Mesodermal cell (in vitro differentiated cells): ENCODE measurements around the gene COLEC11.

Experiments used
- H3K27ac ChIP-seq: 2 replicates; pipeline ENCODE4 v1.7.0; 2013; ENCODE audit warnings: mild to moderate bottlenecking, low read depth, low read length, moderate library complexity; ENCODE audit not compliant: severe bottlenecking
- H3K36me3 ChIP-seq: 2 replicates; pipeline ENCODE4 v1.7.1; 2013; ENCODE audit warnings: mild to moderate bottlenecking, low read length, moderate library complexity; ENCODE audit not compliant: control insufficient read depth, insufficient read depth
- H3K4me1 ChIP-seq: one replicate; pipeline ENCODE4 v1.7.1; 2013; ENCODE audit warnings: mild to moderate bottlenecking, low read length; ENCODE audit not compliant: insufficient read depth, control insufficient read depth, poor library complexity, severe bottlenecking
- H3K4me3 ChIP-seq: 2 replicates; pipeline ENCODE4 v1.7.0; 2013; ENCODE audit warnings: low read length, control low read depth, mild to moderate bottlenecking; ENCODE audit not compliant: insufficient read depth, poor library complexity, severe bottlenecking; ENCODE audit errors: extremely low read depth
- H3K9me3 ChIP-seq: 2 replicates; pipeline ENCODE4 v1.7.1; 2013; ENCODE audit warnings: mild to moderate bottlenecking, low read length, moderate library complexity; ENCODE audit not compliant: control insufficient read depth
- WGBS, 2 experiments: methylation state at CpG; one replicate each; pipeline ENCODE4 v1.1.5; 2013; ENCODE audit warnings: missing lambda C conversion rate in 2 of 2; ENCODE audit not compliant: insufficient coverage in 2 of 2; 5-methylcytosine and 5-hydroxymethylcytosine counted together

COLEC11 gene

DNA sequence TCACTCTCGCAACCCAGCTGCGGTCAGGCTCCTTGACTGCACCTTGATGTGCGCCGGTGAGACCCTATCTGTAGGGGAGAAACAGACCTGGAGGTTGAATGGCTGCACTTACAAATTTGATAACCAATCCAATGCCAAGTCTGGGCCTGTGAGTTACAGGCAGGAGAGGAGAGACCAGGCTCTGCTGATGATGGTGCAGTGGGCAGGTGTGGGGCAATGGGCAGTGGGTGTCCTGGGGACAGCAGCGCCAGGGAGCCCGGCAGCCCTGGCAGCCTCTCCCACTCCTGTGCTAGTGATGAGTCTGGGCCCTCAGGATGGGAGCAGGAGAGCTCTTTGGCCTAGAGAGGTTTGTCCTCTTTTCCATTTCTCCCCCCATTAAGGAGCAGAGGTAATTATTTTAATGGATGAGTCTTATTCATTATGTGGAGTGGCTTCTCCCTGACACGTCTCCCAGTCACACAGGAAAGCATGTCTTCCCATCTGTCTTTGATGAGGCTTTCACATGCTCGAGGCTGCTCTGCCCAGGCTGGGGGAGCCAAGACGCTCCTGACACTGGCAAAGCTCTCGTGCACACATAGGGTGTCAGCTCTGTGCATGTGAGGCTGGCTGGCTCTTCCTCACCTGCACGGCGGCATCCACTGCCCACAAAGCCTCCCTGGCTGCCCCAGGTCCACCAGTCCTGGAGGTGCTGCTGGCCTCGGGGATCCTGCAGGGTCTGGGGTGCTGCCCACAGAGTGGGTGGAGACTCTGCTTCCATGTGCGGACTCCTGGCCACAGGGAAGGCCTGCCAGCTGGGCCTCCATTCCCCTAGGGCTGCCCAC is 53.1 kb downstream of the COLEC11 start:
- H3K27ac ChIP-seq: no peak overlapping the region
- H3K4me1 ChIP-seq: peaks cover 6% of the 10 kb centered on the region

GRCh38 chr2:3648652-3649177 is 53.8 kb downstream of the COLEC11 start:
- Histone ChIP-seq H3K27ac (no peak overlapping the region), H3K4me3 (no peak overlapping the region)
- 89 to 95% methylated on average over 17 to 20 of the region's 20 CpGs for WGBS, 2 experiments

More for the DNA sequence above, 53.1 kb downstream of the COLEC11 start:
- Histone ChIP-seq H3K9me3 (no peaks in the 10 kb centered on the region), H3K36me3 (no peaks in the 10 kb centered on the region), H3K4me3 (no peak overlapping the region)
- 88% methylated on average over 11 to 13 of the region's 14 CpGs for WGBS, 2 experiments

DNA sequence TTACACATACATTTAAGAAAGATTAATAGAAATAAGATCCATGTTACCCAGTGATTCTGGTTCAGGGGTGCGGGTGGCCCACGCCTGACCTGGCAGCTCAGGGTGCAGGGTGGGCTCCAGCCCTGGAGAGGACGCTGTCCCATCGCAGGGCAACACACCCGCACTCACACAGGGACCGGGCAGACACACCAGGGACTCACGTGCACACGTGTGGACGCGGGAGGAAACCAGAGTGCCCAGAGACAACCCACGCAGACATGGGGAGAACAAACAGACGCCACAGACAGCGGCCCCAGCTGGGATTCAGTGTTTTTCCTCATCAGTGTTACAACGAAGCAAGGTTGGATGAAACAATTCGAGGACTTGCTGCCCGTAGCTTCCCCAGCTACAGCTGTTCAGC is 54.7 kb downstream of the COLEC11 start:
- Histone ChIP-seq H3K4me3 (no peak overlapping the region), H3K4me1 (peaks cover 6% of the 10 kb centered on the region), H3K36me3 (no peaks in the 10 kb centered on the region), H3K9me3 (no peaks in the 10 kb centered on the region), H3K27ac (no peak overlapping the region)
- 88 to 92% methylated on average over 16 of the region's 16 CpGs for WGBS, 2 experiments

More at GRCh38 chr2:3648652-3649177, 53.8 kb downstream of the COLEC11 start:
- Histone ChIP-seq H3K36me3 (no peaks in the 10 kb centered on the region), H3K9me3 (no peaks in the 10 kb centered on the region), H3K4me1 (peaks cover 6% of the 10 kb centered on the region)

DNA sequence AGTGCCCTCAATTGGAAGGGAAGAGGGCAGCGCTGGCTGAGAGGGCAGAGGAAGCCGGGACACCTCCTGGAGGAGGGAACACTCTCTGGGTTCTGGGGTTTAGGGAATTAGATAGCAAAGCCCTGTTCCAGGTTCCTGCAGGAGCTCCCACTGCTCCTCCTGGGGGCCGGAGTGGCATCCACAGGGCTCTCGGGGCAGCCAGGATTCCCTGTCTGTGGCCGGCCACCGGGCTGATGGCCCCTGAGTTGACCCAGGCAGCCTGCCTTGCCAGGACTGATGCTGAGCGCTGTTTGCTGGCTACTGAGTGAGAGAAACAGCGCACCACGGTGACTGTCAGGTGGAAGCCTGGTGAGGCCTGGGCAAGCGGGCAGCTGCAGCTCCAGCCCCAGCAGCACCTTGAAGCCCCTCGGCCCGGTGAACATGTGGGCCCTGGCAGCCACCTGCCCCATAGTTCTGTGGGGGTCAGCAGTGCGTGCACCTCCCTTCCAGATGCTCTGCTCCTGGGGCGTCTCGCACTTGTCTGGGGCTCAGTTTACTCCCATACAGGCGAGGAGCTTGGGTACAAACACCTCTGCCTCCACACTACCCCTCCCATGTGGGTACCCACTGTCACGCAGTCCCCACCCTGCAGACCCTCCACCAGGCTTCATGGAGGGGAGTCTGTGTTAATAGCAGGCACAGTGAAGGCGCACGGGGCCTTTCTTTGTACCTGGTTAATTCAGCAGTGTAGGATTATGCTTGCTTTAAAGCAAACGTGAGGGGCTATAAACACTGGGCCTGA is 55.4 kb downstream of the COLEC11 start:
- Histone ChIP-seq H3K27ac (no peak overlapping the region), H3K9me3 (no peaks in the 10 kb centered on the region), H3K36me3 (no peaks in the 10 kb centered on the region), H3K4me1 (peaks cover 6% of the 10 kb centered on the region), H3K4me3 (no peak overlapping the region)
- WGBS, 2 experiments: 83 to 90% methylated on average over 15 of the region's 20 CpGs

DNA sequence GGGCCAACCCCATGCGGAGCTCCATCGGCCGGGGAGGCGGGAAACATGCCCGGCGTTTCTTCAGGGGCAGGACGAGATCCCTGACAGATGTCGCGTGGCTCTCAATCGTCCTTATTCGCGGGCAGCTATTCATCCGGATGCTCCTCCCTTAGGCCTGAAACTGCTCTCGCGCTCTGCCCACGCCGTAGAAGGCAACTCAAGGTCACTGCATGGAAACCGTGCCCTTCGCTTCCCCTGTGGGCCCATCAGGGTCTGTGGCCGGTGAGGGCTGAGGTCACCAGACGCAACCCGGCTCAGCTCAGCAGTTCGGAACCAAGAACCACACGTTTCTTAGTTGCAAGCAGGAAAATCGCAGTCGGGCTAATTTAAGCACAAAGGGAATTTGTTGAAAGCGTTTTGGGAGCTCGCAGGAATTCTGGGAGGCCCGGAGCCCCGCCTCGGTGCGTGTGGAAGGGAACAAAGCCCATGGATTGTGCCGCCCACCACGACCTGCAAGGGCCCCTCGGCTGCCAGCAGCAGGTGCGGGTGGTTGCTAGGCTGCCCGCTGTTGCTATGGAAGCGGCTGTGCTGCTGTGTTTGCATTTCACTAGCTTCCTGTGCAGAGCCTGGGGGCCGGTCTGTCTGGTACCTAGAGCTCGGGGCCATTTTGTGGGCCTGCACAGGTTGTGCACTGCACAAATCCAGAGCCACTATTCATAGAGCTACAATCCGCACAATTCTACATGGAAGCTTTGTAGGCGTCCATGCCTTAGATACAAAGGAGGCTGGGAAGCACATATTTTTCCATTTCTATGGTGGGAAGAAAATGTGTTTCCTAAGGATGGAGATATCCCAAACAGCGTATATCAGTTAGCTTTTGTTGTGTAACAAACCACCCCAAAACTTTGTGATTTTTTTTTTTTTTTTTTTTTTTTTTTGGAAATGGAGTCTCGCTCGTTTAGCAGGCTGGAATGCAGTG is 57.1 kb downstream of the COLEC11 start:
- Histone ChIP-seq H3K4me3 (peak overlapping the region; percentile 11), H3K9me3 (no peaks in the 10 kb centered on the region), H3K4me1 (peaks cover 10% of the 10 kb centered on the region), H3K27ac (peak overlapping the region; percentile 83), H3K36me3 (no peaks in the 10 kb centered on the region)
- WGBS, 2 experiments: 18 to 21% methylated on average over 40 to 41 of the region's 45 CpGs

- Histone ChIP-seq H3K4me3 (no peak overlapping the region), H3K36me3 (no peaks in the 10 kb centered on the region), H3K27ac (no peak overlapping the region), H3K9me3 (no peaks in the 10 kb centered on the region), H3K4me1 (peaks cover 13% of the 10 kb centered on the region)
- WGBS, 2 experiments: 89 to 97% methylated on average over 9 of the region's 9 CpGs
Observed at GRCh38 chr2:3652896-3653625, 58.1 kb downstream of the COLEC11 start.

DNA sequence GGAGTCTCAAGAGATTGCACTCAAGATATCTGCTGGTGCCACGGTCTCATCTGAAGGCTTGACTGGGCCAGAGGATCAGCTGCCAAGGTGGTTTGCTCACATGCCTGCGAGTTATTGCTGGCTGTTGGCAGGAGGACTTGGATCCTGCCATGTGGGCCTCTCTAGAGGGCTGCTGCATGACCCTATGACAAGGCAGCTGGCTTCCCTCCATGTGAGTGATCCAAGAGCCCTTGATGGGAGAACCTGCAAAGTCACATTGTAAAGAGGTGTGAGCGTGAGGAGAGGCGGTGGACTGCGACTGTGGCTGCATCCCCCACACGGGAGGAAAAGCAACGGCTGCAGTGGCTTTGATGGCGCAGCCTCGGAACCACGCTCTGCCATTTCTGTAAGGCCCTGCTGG is 59.1 kb downstream of the COLEC11 start:
- no peaks in the 10 kb centered on the region for H3K9me3 ChIP-seq
- H3K4me3 ChIP-seq: no peak overlapping the region
- peaks cover 16% of the 10 kb centered on the region for H3K4me1 ChIP-seq
- no peaks in the 10 kb centered on the region for H3K36me3 ChIP-seq
- 87 to 89% methylated on average over 10 of the region's 10 CpGs for WGBS, 2 experiments
- no peak overlapping the region for H3K27ac ChIP-seq

- Histone ChIP-seq H3K4me3 (no peak overlapping the region), H3K36me3 (no peaks in the 10 kb centered on the region), H3K27ac (no peak overlapping the region), H3K4me1 (peaks cover 21% of the 10 kb centered on the region), H3K9me3 (no peaks in the 10 kb centered on the region)
- WGBS, 2 experiments: 90% methylated on average over 20 to 21 of the region's 21 CpGs
Observed at GRCh38 chr2:3654531-3655225, 59.8 kb downstream of the COLEC11 start.

GRCh38 chr2:3655871-3656761 is 61.2 kb downstream of the COLEC11 start:
- peaks cover 27% of the 10 kb centered on the region for H3K4me1 ChIP-seq
- H3K9me3 ChIP-seq: no peaks in the 10 kb centered on the region
- H3K27ac ChIP-seq: no peak overlapping the region
- no peaks in the 10 kb centered on the region for H3K36me3 ChIP-seq
- H3K4me3 ChIP-seq: no peak overlapping the region
- 88 to 92% methylated on average over 12 to 21 of the region's 28 CpGs for WGBS, 2 experiments
